Body of pancreas (tissue), 4 donors: ENCODE results near the gene HIC1. TPM values are rescaled to one million over a fixed set of nuclear protein-coding genes. Genes with fewer than 3 reads are reported as not detected.

Source experiments
- ATAC-seq: fragments of 150-250 bp; one replicate; pipeline ENCODE4 v1.9.1; 2016
- DNase-seq, 4 donors: peaks; one replicate each; pipeline ENCODE4 v3.0.0-alpha.2; 2019
- H3K27ac ChIP-seq, 4 donors: fragments of 200-600 bp; sonication (generic); 1 replicate in 3 of 4; 2 replicates in 1 of 4; pipeline versions ENCODE4 v1.5.1 to v1.6.1; 2016 to 2019; ENCODE audit warnings: mild to moderate bottlenecking in 1 of 4, mixed read lengths in 1 of 4, moderate library complexity in 1 of 4
- H3K27me3 ChIP-seq, 2 donors: fragments of 200-600 bp; sonication (generic); one replicate each; pipeline ENCODE4 v1.6.0; 2016; ENCODE audit warnings: mild to moderate bottlenecking in 1 of 2
- H3K36me3 ChIP-seq, 2 donors: fragments of 200-600 bp; sonication (generic); replicated peaks in 1 of 2; 2 replicates each; pipeline ENCODE4 v1.5.1; 2016; ENCODE audit warnings: low read depth in 2 of 2; ENCODE audit not compliant: insufficient read depth in 1 of 2
- H3K4me1 ChIP-seq: fragments of 200-600 bp; sonication (generic); one replicate; pipeline ENCODE4 v1.6.0; 2016
- H3K4me3 ChIP-seq, 2 donors: fragments of 200-600 bp; sonication (generic); 1 replicate in 1 of 2; 2 replicates in 1 of 2; pipeline ENCODE4 v1.5.1; 2016 to 2019
- H3K9me3 ChIP-seq, 3 donors: fragments of 200-600 bp; sonication (generic); 1 replicate in 2 of 3; 2 replicates in 1 of 3; pipeline ENCODE4 v1.5.1; 2016
- CTCF ChIP-seq, 7 experiments: fragments of 450-650 bp in 4 of 7; fragments of 200-600 bp in 3 of 7; sonication (generic) in 3 of 7; IDR thresholded peaks; one replicate each; pipeline ENCODE4 v1.5.1; 2016 to 2019; ENCODE audit warnings: antibody characterized with exemption in 7 of 7
- POLR2A ChIP-seq, 3 donors: fragments of 450-650 bp; IDR thresholded peaks; one replicate each; pipeline ENCODE4 v1.6.1; 2016; ENCODE audit warnings: antibody characterized with exemption in 3 of 3, mild to moderate bottlenecking in 2 of 3
- WGBS, 2 donors: methylation state at CpG; one replicate each; pipeline ENCODE4 v1.1.5; 2017; 5-methylcytosine and 5-hydroxymethylcytosine counted together
- intact Hi-C: fragments of 100-400 bp; cut with DNase I; formaldehyde crosslinking; loops from one replicate; pipeline ENCODE4 v1.15.1; 2023
- total RNA-seq, 2 donors: library from RNA; depleted of rRNA; stranded (reverse); fragments of >200 nt; gene quantifications; one replicate each; pipeline ENCODE4 v1.1.0, GENCODE V29; 2016

HIC1 gene
- total RNA-seq, 2 donors from 2014 or later = 9.6 to 18.1 TPM

- H3K27ac ChIP-seq = no peak overlapping the region
- DNase-seq (no peak), ATAC-seq (no peak)
- H3K36me3 ChIP-seq = no peaks in the 10 kb centered on the region
- TF ChIP-seq CTCF (IDR thresholded peaks at IDR 0.05) = no peak
- no peak for TF ChIP-seq POLR2A (IDR thresholded peaks at IDR 0.05)
- intact Hi-C loops = no loop called here
- WGBS, 2 donors = 39% methylated on average over 14 of the region's 14 CpGs
- H3K4me1 ChIP-seq = peaks cover 60% of the 10 kb centered on the region
- H3K9me3 ChIP-seq = no peaks in the 10 kb centered on the region
- no peak overlapping the region for H3K4me3 ChIP-seq
- peaks cover 0 to 17% of the 10 kb centered on the region in 2 donors for H3K27me3 ChIP-seq
These were observed 2.9 kb upstream of the HIC1 start for GRCh38 chr17:2051933-2052559.

GRCh38 chr17:2053380-2054261, 1.3 kb upstream of the HIC1 start:
- TF ChIP-seq CTCF (IDR thresholded peaks at IDR 0.05) = peak in 6 of 7 experiments; percentile 12 to 41 (median 34)
- no peak for TF ChIP-seq POLR2A (IDR thresholded peaks at IDR 0.05)
- Histone ChIP-seq H3K27ac (peak overlapping the region in 2 of 4 donors; percentile 15 to 26), H3K36me3 (no peaks in the 10 kb centered on the region), H3K4me3 (no peak overlapping the region), H3K9me3 (no peaks in the 10 kb centered on the region), H3K4me1 (peaks cover 74% of the 10 kb centered on the region), H3K27me3 (peaks cover 0 to 27% of the 10 kb centered on the region in 2 donors)
- WGBS, 2 donors = 5 to 9% methylated on average over 30 to 78 of the region's 84 CpGs
- intact Hi-C loops = no loop called here
- ATAC-seq (no peak), DNase-seq (peak; percentile 59 to 70 (median 64))

GRCh38 chr17:2054262-2054511, 716 bp upstream of the HIC1 start:
- Histone ChIP-seq H3K4me1 (peaks cover 73% of the 10 kb centered on the region), H3K9me3 (no peaks in the 10 kb centered on the region), H3K27ac (peak overlapping the region in 2 of 4 donors; percentile 15 to 26), H3K27me3 (peaks cover 0 to 27% of the 10 kb centered on the region in 2 donors), H3K36me3 (no peaks in the 10 kb centered on the region), H3K4me3 (no peak overlapping the region)
- TF ChIP-seq CTCF (IDR thresholded peaks at IDR 0.05) (no peak), POLR2A (IDR thresholded peaks at IDR 0.05) (no peak)
- DNase-seq (no peak), ATAC-seq (no peak)
- WGBS, 2 donors = 7 to 15% methylated on average over 15 of the region's 16 CpGs
- intact Hi-C loops = no loop called here

GRCh38 chr17:2055292-2056205, 646 bp downstream of the HIC1 start:
- Histone ChIP-seq H3K9me3 (no peaks in the 10 kb centered on the region), H3K27ac (peak overlapping the region in 3 of 4 donors; percentile 52 to 62 (median 59)), H3K4me3 (peak overlapping the region in 1 of 2 donors; percentile 25), H3K27me3 (peaks cover 0 to 27% of the 10 kb centered on the region in 2 donors), H3K4me1 (peaks cover 66% of the 10 kb centered on the region), H3K36me3 (no peaks in the 10 kb centered on the region)
- 3 to 9% methylated on average over 17 to 98 of the region's 113 CpGs for WGBS, 2 donors
- ATAC-seq (no peak), DNase-seq (peak in 1 of 4 donors; percentile 17)
- intact Hi-C loops = loop anchor here (2.0 kb wide), 1 partner anchor 187 kb away; no protein-coding TSS in a partner anchor
- TF ChIP-seq CTCF (IDR thresholded peaks at IDR 0.05) (no peak), POLR2A (IDR thresholded peaks at IDR 0.05) (no peak)
